CMK (cell line): ENCODE data around the gene NKD1.

Source experiments
- DNase-seq: peaks from one replicate; pipeline ENCODE4 v3.0.0-alpha.2; 2010; ENCODE audit warnings: low read depth

The NKD1 gene

DNA sequence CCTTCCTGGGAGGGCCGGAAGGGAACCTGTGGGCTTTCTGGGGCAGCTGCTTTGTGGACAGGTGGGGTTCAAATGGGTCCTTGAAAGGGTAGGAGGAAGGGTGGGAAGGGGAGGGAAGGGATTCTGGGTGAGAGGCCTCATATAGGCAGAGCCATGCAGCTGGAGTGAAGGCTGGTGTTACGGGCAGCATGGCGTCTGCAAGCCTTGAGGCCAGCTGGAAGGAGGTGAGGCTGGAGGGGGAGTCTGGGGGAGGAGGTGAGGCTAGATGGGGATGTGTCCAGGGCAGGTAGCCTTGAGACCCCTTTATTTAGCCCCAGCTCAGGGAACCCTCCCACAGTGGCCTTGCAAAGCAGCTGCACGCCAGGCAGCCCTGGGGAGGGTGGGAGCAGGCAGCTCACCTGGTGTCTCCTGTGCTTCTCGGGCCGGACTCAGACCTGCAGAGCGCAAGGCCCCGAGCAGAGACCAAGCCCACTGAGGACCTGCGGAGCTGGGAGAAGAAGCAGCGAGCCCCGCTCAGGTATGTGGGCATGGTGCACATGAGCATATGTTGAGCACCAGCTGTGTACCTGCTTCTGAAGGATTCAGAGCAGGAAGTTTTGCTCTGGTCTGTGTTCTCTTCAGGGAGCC is 82.3 kb downstream of the NKD1 start:
- no peak for DNase-seq

DNA sequence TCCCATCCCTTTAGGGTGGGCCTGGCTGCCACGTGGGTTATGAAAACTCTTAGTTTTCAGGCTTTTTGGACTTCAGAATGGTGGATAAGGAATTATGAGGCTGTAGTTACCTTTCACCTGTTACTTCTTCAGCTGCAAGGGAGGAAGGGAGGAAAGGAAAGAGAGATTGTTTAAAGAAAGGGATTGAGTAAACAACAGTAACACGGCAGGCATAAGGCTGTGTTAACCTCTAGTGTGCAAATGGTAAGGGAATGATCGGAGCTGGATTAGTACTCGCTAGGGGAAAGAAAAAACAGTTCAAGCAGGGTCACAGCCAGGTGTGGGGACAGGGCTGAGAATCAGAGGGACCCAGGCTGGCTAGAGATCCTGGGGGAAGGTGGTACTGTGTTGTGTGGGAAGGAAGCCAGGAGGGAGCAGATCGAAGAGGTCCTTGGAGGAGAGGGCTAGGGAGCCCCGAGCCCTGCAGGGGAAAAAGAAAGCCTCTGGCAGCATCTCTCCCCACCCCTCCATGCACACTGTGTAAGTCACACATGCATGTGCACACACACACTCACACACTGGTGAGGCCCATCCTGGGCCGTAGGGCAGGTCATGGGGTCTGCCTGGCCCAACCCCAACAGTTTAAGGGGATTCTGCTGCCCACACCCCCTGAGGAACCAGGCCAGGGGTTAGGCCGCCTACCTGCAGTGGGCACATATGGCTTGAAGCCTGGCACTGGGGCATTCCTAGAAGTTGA is 83.2 kb downstream of the NKD1 start:
- no peak for DNase-seq

DNA sequence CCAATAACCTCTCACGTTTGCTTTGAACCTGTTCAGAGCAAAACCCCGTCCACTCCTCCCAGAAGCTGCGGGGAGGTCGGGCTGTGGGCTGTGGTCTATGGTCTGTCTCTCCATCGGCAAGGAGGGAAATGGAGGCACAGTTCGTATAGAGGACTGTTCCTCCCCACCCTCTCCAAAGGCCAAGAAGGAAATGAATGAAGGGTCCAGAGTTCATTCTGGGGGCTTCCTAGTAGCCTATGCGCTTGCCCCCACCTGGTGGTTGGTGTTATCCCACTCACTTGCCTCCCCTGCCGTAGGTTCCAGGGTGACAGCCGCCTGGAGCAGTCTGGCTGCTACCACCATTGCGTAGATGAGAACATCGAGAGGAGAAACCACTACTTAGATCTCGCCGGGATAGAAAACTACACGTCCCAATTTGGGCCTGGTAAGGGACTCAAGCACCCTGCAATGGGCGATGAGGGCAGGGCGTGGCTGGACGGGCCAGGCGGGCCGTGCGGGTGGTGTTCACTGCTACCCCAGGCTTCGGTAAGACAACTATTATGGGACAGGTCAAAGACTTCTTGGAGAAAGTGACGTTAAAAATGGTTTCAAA is 83.9 kb downstream of the NKD1 start:
- no peak for DNase-seq

DNA sequence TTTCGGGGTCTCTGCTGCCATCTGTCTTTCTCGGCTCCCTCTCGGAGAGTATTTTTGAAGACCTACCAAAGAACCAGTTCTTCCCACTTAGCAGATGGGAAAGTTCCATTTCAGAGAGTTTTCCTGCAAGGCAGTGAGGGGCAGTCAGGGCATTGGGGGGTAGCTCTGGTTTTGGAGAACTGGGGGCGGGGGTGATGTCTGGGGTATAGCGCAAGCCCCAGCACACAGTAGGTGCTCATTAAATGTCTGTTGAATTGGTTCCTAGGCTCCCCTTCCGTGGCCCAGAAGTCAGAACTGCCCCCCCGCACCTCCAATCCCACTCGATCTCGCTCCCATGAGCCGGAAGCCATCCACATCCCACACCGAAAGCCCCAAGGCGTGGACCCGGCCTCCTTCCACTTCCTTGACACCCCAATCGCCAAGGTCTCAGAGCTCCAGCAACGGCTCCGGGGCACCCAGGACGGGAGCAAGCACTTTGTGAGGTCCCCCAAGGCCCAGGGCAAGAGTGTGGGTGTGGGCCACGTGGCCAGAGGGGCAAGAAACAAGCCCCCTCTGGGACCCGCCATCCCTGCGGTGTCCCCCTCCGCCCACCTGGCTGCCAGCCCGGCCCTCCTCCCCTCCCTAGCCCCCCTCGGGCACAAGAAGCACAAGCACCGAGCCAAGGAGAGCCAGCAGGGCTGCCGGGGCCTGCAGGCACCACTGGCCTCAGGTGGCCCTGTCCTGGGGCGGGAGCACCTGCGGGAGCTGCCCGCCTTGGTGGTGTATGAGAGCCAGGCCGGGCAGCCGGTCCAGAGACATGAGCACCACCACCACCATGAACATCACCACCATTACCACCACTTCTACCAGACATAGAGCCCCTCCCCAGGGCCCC is 85.0 kb downstream of the NKD1 start:
- no peak for DNase-seq

DNA sequence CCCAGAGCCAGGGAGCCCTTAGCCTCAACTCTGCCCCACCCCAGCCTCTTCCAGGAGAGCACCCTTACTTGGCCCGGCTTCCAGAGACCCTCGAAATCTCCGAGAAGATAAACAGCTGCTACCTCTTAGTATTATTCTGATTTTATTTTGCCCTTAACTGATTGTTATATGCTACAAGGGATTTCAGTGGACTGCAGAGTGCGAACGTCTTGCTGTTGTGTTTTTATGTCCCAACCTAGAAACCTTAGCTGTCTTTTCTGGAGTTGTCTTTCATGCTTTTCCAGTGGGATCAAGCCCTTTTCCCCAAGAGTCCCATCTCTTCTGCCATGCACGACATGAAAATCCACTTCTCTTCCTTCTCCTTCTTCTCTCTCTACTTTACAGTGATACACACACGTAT is 85.9 kb downstream of the NKD1 start:
- no peak for DNase-seq

DNA sequence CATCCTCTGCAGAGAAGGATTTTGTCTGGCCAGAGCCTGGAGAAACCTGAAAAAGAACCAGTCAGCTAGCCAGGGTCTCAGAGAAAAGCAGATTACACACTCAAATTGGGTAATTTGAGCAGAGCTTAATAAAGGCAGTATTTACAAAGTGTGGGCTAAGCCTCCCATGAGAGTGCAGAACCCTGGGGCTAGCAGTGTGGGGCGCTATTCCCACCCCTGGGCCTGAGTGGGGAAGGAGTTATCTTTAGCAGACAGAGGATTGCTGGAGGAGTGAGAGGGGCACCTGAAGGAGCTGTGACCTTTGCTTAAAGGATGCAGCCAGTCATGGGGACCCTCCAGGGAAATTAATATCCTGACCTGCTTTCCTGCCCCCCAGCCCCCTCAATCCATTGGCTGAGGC is 86.8 kb downstream of the NKD1 start:
- no peak for DNase-seq

DNA sequence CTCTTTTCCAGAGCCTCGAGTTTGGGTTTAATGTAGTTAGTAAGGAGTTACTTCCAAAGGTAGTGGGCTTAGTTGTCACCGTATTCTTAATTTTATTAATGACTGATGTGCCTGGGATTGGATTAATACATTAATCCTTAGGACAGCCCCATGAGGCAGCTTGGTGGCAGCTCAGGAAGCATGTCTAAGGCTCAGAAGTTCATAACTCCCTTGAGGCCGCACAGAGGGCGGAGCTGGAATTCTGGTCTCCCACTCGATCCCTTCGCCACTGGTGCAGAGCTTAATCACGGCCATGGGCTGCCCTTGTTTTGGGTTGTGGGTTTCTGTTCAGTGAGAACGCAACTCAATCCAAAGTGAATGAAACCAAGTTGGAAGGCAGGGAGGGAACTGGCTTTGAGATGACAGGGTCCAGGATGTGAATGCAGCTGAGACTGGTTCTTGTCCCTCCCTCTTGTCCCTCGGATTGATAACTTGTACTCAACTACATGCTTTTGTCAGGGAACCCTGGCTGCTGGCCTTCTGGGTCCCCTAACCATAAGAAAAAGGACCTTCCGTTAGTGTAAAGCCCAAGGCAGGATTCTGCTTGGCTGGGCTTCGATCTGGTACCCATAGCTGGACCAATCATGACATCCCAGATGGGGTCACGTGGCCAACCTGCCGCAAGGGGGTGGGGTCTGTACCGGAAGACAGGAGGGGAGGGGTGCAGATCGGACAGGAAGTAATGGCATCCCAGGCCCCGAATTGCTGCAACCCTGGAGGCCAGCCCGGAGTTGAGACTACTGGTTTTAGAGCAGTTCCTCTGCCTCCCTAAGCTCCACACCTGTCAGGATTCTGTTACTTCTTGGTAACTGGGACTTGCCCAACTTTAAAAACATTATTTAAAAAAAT is 87.6 kb downstream of the NKD1 start:
- DNase-seq: peak; percentile 45

DNA sequence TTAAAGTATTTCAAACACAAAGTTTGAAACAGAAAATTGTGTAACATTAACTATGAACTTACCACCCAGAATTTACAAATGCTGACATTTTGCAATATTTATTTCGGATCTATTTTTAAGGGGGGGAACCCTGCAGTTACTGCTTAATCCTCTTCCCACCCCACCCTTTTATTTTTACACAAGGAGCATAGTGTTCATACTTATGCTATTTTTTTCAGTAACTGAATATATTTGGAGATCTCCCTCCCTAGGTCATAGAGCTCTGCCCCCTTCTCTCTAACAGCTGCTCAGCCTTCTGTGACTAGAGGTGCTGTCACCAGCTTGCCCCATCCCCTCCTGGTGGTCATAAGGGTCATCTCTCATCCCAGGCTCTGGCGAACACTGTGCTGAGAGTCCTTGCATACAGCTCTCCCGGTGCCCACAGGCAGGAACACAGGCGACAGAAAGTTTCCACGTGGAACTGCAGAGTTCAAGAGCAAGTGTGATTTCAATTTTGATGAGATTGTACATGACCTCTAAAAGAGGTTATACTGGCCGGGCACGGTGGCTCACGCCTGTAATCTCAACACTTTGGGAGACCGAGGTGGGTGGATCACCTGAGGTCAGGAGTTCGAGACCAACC is 88.7 kb downstream of the NKD1 start:
- DNase-seq: no peak

DNA sequence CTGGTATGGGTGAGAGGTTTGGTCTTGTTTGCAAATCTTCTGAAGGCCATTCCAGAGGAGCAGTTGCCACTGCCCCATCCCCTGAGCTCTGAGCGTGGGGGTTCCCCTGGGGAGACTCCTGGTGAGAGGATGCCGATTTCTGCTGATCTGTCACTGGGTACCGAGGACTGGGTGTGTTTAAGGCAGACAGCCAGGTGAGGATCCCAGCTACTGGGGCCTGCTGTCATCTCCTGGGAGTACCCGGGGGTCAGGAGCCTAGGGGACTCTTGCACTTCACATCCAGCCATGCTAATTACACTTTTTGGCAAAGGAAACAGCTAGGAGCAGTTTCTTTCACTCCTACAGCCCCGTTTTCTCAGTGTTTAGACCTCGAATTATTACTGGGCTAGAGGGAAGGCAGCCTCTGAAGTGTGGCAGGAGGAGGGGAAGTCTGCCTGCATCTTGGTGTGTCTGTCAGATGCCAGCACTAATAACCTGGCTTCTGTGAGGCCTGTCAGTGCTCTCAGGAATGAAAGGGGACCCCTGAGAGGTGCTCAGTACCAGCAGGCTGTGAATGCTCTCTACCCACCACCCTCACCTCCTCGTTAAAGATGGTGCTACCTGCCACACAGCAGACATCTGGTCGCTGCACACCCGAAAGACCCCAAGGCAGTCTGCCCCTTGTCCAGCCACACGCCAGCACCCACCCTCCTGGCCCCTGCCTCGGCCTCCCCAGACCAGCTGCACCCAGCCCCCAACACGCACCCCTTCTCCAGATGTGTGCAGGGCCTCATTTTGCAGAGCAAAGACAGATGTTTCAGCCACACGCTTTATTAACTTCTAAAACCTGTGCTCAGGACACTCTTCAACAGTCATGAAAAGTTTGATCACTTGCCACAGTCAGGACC is 89.8 kb downstream of the NKD1 start:
- DNase-seq: no peak

DNA sequence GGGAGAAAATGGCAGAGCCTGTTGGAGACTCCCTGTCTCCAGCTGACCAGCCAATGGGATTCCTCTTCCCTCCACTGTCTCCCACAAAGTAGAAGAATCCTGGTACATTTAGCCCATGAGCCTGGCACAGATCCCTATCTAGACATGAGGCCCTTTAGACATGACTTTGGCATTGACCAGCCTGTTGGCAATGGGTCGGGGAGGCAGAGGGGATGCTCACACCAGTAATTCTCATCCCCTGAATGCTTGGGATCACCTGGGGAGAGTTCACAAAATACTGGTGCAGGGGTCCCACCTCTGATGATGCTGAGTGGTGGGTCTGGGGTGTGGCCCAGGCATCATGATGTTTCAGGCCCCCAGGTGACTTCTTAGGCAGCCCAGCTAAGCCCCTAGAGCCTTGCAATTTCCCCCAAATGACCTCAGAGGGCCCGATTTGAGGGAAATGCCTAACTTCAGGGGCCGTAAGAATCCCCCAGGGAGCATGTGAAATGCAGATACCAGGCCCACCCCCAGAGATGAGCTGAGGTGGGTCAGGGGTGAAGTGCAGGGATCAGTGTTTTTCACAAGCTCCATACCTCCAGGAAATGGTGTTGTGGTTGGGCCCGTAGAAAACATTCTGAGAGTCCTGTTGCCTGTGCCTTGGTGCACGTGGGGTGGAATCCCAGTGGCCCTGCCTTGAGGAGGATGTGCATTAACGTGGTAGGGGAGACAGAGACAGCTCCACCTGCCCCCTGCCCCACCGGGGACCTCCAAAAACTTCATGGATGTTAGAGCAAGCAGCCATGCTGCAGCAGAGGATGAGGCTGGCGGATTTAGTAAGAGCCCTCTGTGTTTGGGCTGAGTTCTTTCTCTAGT is 90.8 kb downstream of the NKD1 start:
- no peak for DNase-seq

DNA sequence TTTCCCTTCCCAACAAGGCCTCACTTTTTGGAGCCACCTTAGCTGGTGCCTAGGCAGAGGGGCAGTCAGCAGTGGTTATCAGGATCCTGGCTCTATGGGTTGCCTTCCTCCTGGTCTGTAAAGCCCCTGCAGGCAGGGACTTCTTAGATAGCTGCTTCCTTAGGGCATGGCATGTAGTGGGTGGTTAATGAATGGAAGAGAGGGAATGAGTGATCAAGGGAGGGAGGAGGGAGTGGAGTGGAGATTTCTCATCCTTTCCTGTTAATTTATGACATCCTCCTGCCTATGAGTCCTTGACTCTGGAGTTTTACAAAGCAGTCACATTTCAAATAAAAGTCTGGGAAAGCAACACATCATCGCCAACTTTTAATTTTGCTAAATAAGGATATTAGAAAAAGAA is 92.2 kb downstream of the NKD1 start:
- no peak for DNase-seq

DNA sequence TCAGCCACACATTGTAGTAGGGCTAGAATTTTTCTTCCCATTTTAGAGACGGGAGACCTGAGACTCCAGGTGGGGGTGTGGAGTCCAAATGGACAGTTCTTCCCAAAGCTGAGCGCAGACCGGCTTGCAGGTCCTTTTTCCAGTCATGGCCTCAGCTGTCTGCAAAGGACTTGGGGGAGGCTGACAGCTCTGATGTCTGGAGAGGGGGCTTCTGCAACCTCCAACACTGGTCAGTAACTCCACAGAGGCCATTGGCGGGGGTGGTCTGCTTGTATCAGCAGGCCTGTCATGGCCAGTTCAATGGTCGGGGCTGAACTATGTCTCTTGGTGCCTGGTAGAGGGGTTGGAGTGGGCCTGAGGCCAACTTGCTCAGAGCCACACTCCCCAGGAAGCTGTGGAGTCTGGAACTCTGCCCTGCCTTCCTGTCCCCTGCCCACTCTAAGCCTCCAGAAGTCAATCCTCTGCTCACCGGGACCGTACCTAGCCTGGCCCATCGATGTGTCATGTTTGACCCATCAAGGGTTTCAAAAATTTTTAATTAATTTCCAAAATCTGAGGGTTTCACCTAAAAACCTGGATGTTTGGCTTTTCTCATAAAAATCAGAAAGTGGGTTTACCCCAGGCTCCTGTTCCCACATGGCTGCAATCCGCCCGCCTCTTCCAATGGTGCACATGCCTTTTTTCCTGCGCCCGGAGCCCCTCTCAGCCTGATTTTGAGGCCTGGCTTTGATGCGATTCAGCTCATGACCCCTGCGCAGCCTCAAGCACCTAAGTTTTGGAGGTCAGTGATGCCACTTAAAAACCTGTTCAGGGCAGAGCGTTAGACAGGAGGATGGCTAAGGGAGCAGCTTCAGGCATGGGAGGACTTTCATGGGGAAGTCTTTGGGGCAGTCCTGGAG is 93.0 kb downstream of the NKD1 start:
- DNase-seq: no peak

DNA sequence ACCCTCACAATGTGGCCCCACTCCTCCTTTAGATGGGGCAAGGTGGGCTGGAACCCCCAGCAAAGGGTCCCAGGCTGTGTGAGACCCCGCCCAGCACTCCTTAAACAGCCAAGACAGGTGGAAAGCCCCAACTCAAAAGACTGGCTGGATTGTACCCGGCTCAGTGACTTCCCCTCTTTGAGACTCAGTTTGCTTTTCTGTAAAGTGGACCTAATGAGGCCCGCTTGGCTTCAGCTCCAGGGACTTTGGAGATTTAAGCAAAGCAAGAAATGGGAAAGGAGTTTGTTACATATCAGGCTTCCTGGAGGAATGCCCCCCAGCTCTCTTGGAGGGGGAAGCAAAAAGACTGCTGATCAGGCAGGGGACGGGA is 93.6 kb downstream of the NKD1 start:
- DNase-seq: no peak

DNA sequence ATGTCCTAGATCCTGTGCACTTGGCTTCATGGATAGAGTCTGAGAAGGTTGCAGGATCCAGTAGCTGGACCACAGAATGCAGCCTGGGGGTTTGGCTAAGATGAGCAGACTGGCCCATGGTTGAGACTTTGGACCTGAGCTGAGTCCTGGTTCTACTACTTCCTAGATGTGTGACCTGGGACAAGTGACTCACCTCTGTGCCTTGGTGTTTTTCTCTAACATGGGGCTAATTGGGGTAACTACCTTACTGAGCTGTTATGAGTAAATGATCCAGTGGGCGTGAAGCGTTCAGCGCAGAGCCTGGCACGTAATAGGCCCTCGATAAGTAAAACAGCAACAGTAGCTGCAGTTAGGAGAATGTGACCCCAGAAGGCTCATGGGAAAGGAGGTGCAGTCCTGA is 94.2 kb downstream of the NKD1 start:
- DNase-seq: no peak

DNA sequence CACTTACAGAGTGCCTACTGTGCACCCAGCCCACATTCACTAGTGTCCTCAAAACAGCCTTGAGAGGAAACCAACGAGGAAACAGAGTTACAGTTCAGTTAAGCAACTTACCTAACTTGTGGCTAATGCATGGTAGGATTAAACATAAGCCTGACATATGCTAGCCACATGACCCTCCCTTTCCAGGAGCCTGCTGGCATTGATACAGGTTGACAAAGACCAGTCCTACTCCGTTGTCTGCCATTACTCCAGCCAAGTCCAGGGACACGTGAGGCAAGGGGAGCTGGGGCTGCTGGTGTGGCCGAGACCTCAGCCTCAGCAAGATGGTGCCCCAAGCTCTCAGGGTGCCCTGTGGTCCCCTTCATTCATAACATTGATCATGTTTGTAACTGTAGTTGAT is 95.0 kb downstream of the NKD1 start:
- DNase-seq: no peak

DNA sequence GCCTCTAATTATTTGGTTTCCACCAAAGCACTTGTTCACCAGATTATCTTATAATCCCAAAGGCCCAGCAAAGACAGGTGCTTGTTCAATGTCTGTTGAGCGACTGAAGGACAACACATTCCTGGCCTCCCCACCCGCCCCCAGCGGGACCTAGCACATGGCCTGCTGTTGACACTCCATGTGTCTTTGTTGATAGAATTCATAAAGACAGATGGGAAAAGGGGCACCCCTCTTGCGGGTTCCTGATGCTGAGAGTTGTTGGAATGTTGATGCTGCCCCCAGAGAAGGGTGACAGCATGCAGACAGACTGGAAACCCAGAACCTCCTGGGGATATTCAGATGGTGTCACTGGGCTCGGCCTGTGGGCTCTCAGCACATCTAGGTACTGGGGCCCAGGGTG is 96.0 kb downstream of the NKD1 start:
- no peak for DNase-seq

DNA sequence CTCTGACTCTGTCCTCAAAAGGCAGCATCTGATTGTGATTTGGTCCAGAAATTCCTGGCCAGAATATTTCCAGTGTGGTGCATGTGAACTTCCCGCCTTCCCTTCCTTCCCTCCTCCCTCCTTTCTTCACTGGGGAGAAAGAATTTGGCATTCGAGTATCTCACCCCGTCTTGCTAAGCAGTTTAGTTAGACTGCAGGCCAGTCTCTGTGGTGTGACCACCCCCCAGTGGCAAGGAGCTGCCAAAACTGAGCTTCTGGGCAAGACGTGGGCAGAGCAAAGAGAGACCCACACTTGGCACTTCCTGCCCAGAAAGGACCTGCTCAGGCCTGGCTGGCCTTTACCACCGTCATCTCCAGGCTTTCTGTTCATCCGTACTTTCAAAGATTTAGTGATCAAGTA is 96.5 kb downstream of the NKD1 start:
- DNase-seq: no peak

DNA sequence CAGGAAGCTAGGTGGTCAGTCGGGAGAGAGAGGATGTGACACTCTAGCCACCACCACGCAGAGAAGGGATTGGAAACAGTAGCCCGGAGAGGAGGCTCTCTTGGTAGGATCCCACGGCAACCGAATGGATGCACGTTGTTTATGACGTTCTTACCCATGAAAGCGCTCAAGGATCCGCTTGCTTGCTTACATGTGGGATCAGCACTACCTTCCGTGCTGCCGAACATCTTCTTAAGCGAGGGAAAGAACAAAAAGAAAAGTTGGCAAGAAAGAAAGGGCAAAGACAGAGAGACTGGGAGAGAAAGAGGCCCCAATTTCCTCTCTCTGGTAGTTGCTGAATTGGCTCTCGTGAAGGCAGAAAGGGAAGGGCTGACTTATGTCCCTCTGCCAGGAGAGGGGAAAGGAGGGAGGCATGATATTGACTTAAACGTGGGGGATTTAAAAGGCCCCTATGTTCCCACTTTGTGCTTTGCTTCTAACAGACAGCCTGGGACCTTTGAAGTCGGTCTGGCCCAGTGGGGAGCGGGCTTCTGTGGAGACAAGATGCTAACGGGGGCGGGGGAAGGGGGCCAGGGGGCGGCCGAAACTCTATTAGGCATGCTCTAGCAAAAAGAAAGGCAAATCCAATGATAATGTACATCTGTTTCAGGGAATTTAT is 97.5 kb downstream of the NKD1 start:
- DNase-seq: no peak
